CD14-positive monocyte (primary cell): ENCODE data around the gene HDAC7. TPM values are rescaled to one million over a fixed set of nuclear protein-coding genes. Genes with fewer than 3 reads are reported as not detected.

Source experiments
- DNase-seq, 3 donors: peaks; one replicate each; pipeline ENCODE4 v3.0.0-alpha.2; 2011 to 2022
- H2AFZ ChIP-seq: 2 replicates; pipeline ENCODE4 v1.6.0; 2012; ENCODE audit warnings: mild to moderate bottlenecking, low read depth, low read length, inconsistent platforms; ENCODE audit not compliant: insufficient read depth, poor library complexity, severe bottlenecking
- H3K27ac ChIP-seq, 2 donors: 1 replicate in 1 of 2; 2 replicates in 1 of 2; pipeline ENCODE4 v1.5.1; 2012 to 2013; ENCODE audit warnings: low read length in 2 of 2, control low read depth in 1 of 2, inconsistent platforms in 1 of 2, low read depth in 1 of 2, mild to moderate bottlenecking in 1 of 2
- H3K27me3 ChIP-seq, 2 donors: one replicate each; pipeline versions ENCODE4 v1.6.0 to v1.6.1; 2011 to 2013; ENCODE audit warnings: low read length in 2 of 2; ENCODE audit not compliant: control insufficient read depth in 2 of 2, insufficient read depth in 2 of 2
- H3K36me3 ChIP-seq, 2 donors: replicated peaks in 1 of 2; 1 replicate in 1 of 2; 2 replicates in 1 of 2; pipeline versions ENCODE4 v1.5.1 to v1.6.1; 2012 to 2013; ENCODE audit warnings: low read length in 2 of 2, control low read depth in 1 of 2, inconsistent platforms in 1 of 2, mild to moderate bottlenecking in 1 of 2; ENCODE audit not compliant: insufficient read depth in 2 of 2, control insufficient read depth in 1 of 2
- H3K4me1 ChIP-seq, 2 donors: 1 replicate in 1 of 2; 2 replicates in 1 of 2; pipeline versions ENCODE4 v1.5.1 to v1.6.1; 2012 to 2013; ENCODE audit warnings: low read length in 2 of 2, control low read depth in 1 of 2, inconsistent platforms in 1 of 2, mild to moderate bottlenecking in 1 of 2, moderate library complexity in 1 of 2; ENCODE audit not compliant: insufficient read depth in 2 of 2, control insufficient read depth in 1 of 2
- H3K4me2 ChIP-seq: replicated peaks from 2 replicates; pipeline ENCODE3; 2012; ENCODE audit warnings: low read length, moderate library complexity, mild to moderate bottlenecking; ENCODE audit not compliant: poor library complexity, severe bottlenecking; ENCODE audit errors: extremely low read depth
- H3K4me3 ChIP-seq, 3 experiments: fragments of 200-600 bp in 1 of 3; sonication (generic) in 1 of 3; replicated peaks in 1 of 3; 1 replicate in 2 of 3; 2 replicates in 1 of 3; pipeline ENCODE4 v1.5.1; 2011 to 2013; ENCODE audit warnings: low read length in 3 of 3, mild to moderate bottlenecking in 3 of 3, control low read depth in 2 of 3, low read depth in 2 of 3, inconsistent platforms in 1 of 3, moderate library complexity in 1 of 3
- H3K79me2 ChIP-seq: 2 replicates; pipeline ENCODE4 v1.6.0; 2012; ENCODE audit warnings: mild to moderate bottlenecking, control low read depth, inconsistent platforms, low read length, moderate library complexity; ENCODE audit not compliant: insufficient read depth
- H3K9ac ChIP-seq: 2 replicates; pipeline ENCODE4 v1.6.0; 2017; ENCODE audit warnings: low read length, mild to moderate bottlenecking; ENCODE audit not compliant: insufficient read depth, poor library complexity, severe bottlenecking
- H3K9me3 ChIP-seq, 2 donors: replicated peaks in 1 of 2; 1 replicate in 1 of 2; 2 replicates in 1 of 2; pipeline versions ENCODE4 v1.5.1 to v1.6.1; 2012 to 2013; ENCODE audit warnings: low read length in 2 of 2, control low read depth in 1 of 2; ENCODE audit not compliant: control insufficient read depth in 1 of 2, insufficient read depth in 1 of 2
- H4K20me1 ChIP-seq: 2 replicates; pipeline ENCODE4 v1.6.0; 2012; ENCODE audit warnings: mild to moderate bottlenecking, low read length, control low read depth, moderate library complexity; ENCODE audit not compliant: insufficient read depth
- H3K27ac Mint-ChIP-seq, 7 donors: one replicate each; pipeline ENCODE4 v1.8.0; 2020; ENCODE audit warnings: mild to moderate bottlenecking in 7 of 7, mixed read lengths in 7 of 7, moderate library complexity in 6 of 7, inconsistent platforms in 2 of 7
- H3K27me3 Mint-ChIP-seq, 3 donors: one replicate each; pipeline ENCODE4 v1.8.0; 2021 to 2022; ENCODE audit warnings: low read depth in 3 of 3, mild to moderate bottlenecking in 3 of 3, mixed read lengths in 3 of 3, moderate library complexity in 3 of 3, inconsistent platforms in 1 of 3
- H3K36me3 Mint-ChIP-seq, 2 donors: one replicate each; pipeline ENCODE4 v1.8.0; 2020; ENCODE audit warnings: mixed read lengths in 2 of 2, inconsistent platforms in 1 of 2, mild to moderate bottlenecking in 1 of 2
- H3K4me1 Mint-ChIP-seq: one replicate; pipeline ENCODE4 v1.8.0; 2020; ENCODE audit warnings: mild to moderate bottlenecking, mixed read lengths
- H3K4me3 Mint-ChIP-seq, 2 donors: one replicate each; pipeline ENCODE4 v1.8.0; 2020; ENCODE audit warnings: mild to moderate bottlenecking in 2 of 2, mixed read lengths in 2 of 2, moderate library complexity in 1 of 2
- H3K9me3 Mint-ChIP-seq, 7 donors: one replicate each; pipeline ENCODE4 v1.8.0; 2020 to 2022; ENCODE audit warnings: mixed read lengths in 7 of 7, mild to moderate bottlenecking in 6 of 7, moderate library complexity in 6 of 7, inconsistent platforms in 2 of 7
- WGBS: methylation state at CpG from one replicate; pipeline ENCODE4 v1.1.5; 2013; ENCODE audit warnings: missing lambda C conversion rate; ENCODE audit not compliant: insufficient coverage; 5-methylcytosine and 5-hydroxymethylcytosine counted together
- intact Hi-C, 2 donors: fragments of 100-400 bp; cut with micrococcal nuclease; formaldehyde crosslinking; loops; one replicate each; pipeline versions ENCODE4 v1.15.0 to v1.15.1; 2023
- polyA plus RNA-seq, 3 donors: library from polyadenylated mRNA; depleted of rRNA in 1 of 3; unstranded in 2 of 3; stranded (reverse) in 1 of 3; fragments of 300-500 nt in 2 of 3; fragments of >200 nt in 1 of 3; fragmentation: Illumina TruSeq in 2 of 3; gene quantifications; 1 replicate in 2 of 3; 2 replicates in 1 of 3; pipeline ENCODE4 v1.2.3, GENCODE V29; 2012 to 2021
- TF ChIP-seq, protein P1 (sequence below): fragments of 200-600 bp; IDR thresholded peaks from one replicate; pipeline ENCODE4 v1.8.0; 2022; ENCODE audit warnings: antibody characterized with exemption, mild to moderate bottlenecking

The HDAC7 gene
- polyA plus RNA-seq, 3 donors = 5.9 to 79.2 (median 8.4) TPM

DNA sequence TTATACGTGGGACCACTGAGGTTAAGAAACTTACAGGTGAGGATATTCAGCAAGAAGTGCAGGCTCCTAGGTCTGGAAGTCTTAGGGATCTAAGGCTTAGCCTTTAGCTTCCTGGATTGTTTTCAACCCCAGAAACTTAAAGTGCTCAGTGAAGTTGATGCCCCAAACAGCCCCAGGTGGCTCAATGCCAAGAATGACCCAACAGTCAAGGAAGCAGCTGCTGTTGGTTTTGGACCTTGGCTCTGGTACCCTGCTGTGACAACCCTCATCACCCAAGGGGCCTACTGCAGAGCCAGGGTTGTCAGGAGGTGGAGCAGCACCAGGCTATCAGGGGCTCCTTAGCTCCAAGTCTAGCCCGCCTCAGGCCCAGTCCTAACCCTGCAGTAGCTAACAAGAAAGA is 48.3 kb upstream of the HDAC7 start:
- 100% methylated on average over 1 of the region's 2 CpGs for WGBS
- DNase-seq = no peak
- no peak overlapping the region for H3K4me3 Mint-ChIP-seq
- Histone ChIP-seq H3K9me3 (no peaks in the 10 kb centered on the region), H3K27ac (peak overlapping the region in 1 of 2 donors; percentile 64), H3K79me2 (no peaks in the 10 kb centered on the region), H3K4me2 (no peak overlapping the region), H3K27me3 (no peaks in the 10 kb centered on the region), H3K4me3 (peak overlapping the region in 1 of 3 experiments; percentile 23), H2AFZ (no peak overlapping the region), H3K36me3 (peaks cover 21 to 32% of the 10 kb centered on the region in 2 donors), H4K20me1 (peaks cover 20% of the 10 kb centered on the region), H3K9ac (no peak overlapping the region), H3K4me1 (peaks cover 30 to 35% of the 10 kb centered on the region in 2 donors)
- peaks cover 53 to 70% of the 10 kb centered on the region in 2 donors for H3K36me3 Mint-ChIP-seq
- TF ChIP-seq, protein P1, sequence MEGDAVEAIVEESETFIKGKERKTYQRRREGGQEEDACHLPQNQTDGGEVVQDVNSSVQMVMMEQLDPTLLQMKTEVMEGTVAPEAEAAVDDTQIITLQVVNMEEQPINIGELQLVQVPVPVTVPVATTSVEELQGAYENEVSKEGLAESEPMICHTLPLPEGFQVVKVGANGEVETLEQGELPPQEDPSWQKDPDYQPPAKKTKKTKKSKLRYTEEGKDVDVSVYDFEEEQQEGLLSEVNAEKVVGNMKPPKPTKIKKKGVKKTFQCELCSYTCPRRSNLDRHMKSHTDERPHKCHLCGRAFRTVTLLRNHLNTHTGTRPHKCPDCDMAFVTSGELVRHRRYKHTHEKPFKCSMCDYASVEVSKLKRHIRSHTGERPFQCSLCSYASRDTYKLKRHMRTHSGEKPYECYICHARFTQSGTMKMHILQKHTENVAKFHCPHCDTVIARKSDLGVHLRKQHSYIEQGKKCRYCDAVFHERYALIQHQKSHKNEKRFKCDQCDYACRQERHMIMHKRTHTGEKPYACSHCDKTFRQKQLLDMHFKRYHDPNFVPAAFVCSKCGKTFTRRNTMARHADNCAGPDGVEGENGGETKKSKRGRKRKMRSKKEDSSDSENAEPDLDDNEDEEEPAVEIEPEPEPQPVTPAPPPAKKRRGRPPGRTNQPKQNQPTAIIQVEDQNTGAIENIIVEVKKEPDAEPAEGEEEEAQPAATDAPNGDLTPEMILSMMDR = no peak
- peak overlapping the region; percentile 30 to 87 (median 82) for H3K27ac Mint-ChIP-seq
- intact Hi-C loops = no loop called here
- H3K4me1 Mint-ChIP-seq = peaks cover 55% of the 10 kb centered on the region
- peaks cover 0 to 2% (median 0%) of the 10 kb centered on the region in 7 donors for H3K9me3 Mint-ChIP-seq
- peaks cover 0 to 7% (median 3%) of the 10 kb centered on the region in 3 donors for H3K27me3 Mint-ChIP-seq

DNA sequence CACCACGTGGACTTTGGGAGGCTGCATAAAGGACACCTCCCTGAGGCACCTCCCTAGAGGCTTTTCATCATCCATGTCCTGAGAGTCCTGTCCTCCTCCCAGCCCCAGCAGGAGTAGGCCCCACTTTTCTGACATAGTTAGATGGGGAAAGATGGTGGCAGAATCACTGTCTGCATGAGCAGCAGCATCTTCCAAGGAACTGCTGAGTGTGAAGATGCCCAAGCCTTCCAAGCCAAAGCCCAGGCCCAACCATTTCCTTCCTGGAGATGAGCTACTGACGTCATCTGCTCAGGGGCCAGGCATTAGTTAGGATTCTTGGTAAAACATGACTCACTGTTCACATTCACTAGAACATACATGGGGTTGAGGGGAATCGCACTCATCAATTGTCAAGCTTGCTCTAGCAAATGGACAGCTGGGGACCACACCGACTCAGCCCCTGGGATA is 47.8 kb upstream of the HDAC7 start:
- peak; percentile 33 to 76 (median 40) for DNase-seq
- Histone ChIP-seq H3K4me2 (no peak overlapping the region), H3K27me3 (no peaks in the 10 kb centered on the region), H3K27ac (peak overlapping the region in 1 of 2 donors; percentile 64), H3K4me3 (no peak overlapping the region), H3K9ac (no peak overlapping the region), H2AFZ (no peak overlapping the region), H3K9me3 (no peaks in the 10 kb centered on the region), H3K36me3 (peaks cover 26 to 32% of the 10 kb centered on the region in 2 donors), H3K4me1 (peaks cover 30 to 35% of the 10 kb centered on the region in 2 donors), H3K79me2 (no peaks in the 10 kb centered on the region), H4K20me1 (peaks cover 20% of the 10 kb centered on the region)
- peaks cover 0 to 7% (median 3%) of the 10 kb centered on the region in 3 donors for H3K27me3 Mint-ChIP-seq
- H3K27ac Mint-ChIP-seq = peak overlapping the region in 5 of 7 donors; percentile 30 to 87 (median 82)
- TF ChIP-seq, protein P1 = no peak
- H3K9me3 Mint-ChIP-seq = peaks cover 0 to 2% (median 0%) of the 10 kb centered on the region in 7 donors
- peaks cover 52% of the 10 kb centered on the region for H3K4me1 Mint-ChIP-seq
- H3K4me3 Mint-ChIP-seq = no peak overlapping the region
- 92% methylated on average over 2 of the region's 4 CpGs for WGBS
- intact Hi-C loops = no loop called here
- peaks cover 53 to 73% of the 10 kb centered on the region in 2 donors for H3K36me3 Mint-ChIP-seq
